ENCODE data around the gene CABP1.

- TF ChIP-seq CTCF (optimal IDR thresholded peaks at IDR 0.05 in 1 of 3, IDR thresholded peaks at IDR 0.05 in 1 of 3, conservative IDR thresholded peaks at IDR 0.05 in 1 of 3; ENCODE audit: extremely low read depth in 1 of 3, insufficient read depth in 2 of 3, low read length in 3 of 3) (no peak), EZH2 (IDR thresholded peaks at IDR 0.05; ENCODE audit: low read length) (no peak)
Observed at GRCh38 chr12:120700886-120701285, 60.5 kb downstream of the CABP1 start.
